ENCODE measurements around the gene RHOH. TPM values are rescaled to one million over a fixed set of nuclear protein-coding genes. Genes with fewer than 3 reads are reported as not detected.

The RHOH gene
- total RNA-seq, 1 donor from 2014 or later: 0.29 TPM

GRCh38 chr4:40201898-40202297 is 5.1 kb downstream of the RHOH start:
- no peak for TF ChIP-seq CTCF (IDR thresholded peaks at IDR 0.05; ENCODE audit: unreplicated experiment)
- no peak overlapping the region for H3K4me3 Mint-ChIP-seq
- H3K36me3 Mint-ChIP-seq: no peaks in the 10 kb centered on the region
- no peak overlapping the region for H3K27ac Mint-ChIP-seq
- no peaks in the 10 kb centered on the region for H3K9me3 Mint-ChIP-seq
- DNase-seq (ENCODE audit: low spot score in 2 of 2, unreplicated experiment in 2 of 2): no peak
- no peaks in the 10 kb centered on the region for H3K27me3 Mint-ChIP-seq (ENCODE audit: low read depth)
- peaks cover 11% of the 10 kb centered on the region for H3K4me1 Mint-ChIP-seq

- TF ChIP-seq CTCF (IDR thresholded peaks at IDR 0.05; ENCODE audit: unreplicated experiment): no peak
- H3K4me1 Mint-ChIP-seq: peaks cover 11% of the 10 kb centered on the region
- H3K4me3 Mint-ChIP-seq: no peak overlapping the region
- no peak for DNase-seq (ENCODE audit: low spot score in 2 of 2, unreplicated experiment in 2 of 2)
- H3K27ac Mint-ChIP-seq: no peak overlapping the region
- no peaks in the 10 kb centered on the region for H3K27me3 Mint-ChIP-seq (ENCODE audit: low read depth)
- no peaks in the 10 kb centered on the region for H3K9me3 Mint-ChIP-seq
- H3K36me3 Mint-ChIP-seq: no peaks in the 10 kb centered on the region
Measured at GRCh38 chr4:40202474-40202873, 5.6 kb downstream of the RHOH start.

- peaks cover 9% of the 10 kb centered on the region for H3K4me1 Mint-ChIP-seq
- no peaks in the 10 kb centered on the region for H3K27me3 Mint-ChIP-seq (ENCODE audit: low read depth)
- DNase-seq (ENCODE audit: low spot score in 2 of 2, unreplicated experiment in 2 of 2): no peak
- TF ChIP-seq CTCF (IDR thresholded peaks at IDR 0.05; ENCODE audit: unreplicated experiment): no peak
- no peak overlapping the region for H3K27ac Mint-ChIP-seq
- H3K4me3 Mint-ChIP-seq: no peak overlapping the region
- H3K9me3 Mint-ChIP-seq: no peaks in the 10 kb centered on the region
- no peaks in the 10 kb centered on the region for H3K36me3 Mint-ChIP-seq
Measured at GRCh38 chr4:40204507-40205258, 7.9 kb downstream of the RHOH start.

GRCh38 chr4:40205259-40206198 is 8.7 kb downstream of the RHOH start:
- Mint-ChIP-seq H3K4me3 (no peak overlapping the region), H3K36me3 (no peaks in the 10 kb centered on the region), H3K27ac (no peak overlapping the region), H3K27me3 (ENCODE audit: low read depth) (no peaks in the 10 kb centered on the region), H3K9me3 (no peaks in the 10 kb centered on the region), H3K4me1 (peaks cover 8% of the 10 kb centered on the region)
- no peak for DNase-seq (ENCODE audit: low spot score in 2 of 2, unreplicated experiment in 2 of 2)
- no peak for TF ChIP-seq CTCF (IDR thresholded peaks at IDR 0.05; ENCODE audit: unreplicated experiment)

- H3K4me1 Mint-ChIP-seq: peaks cover 3% of the 10 kb centered on the region
- no peaks in the 10 kb centered on the region for H3K36me3 Mint-ChIP-seq
- no peak overlapping the region for H3K4me3 Mint-ChIP-seq
- H3K27ac Mint-ChIP-seq: no peak overlapping the region
- no peaks in the 10 kb centered on the region for H3K27me3 Mint-ChIP-seq (ENCODE audit: low read depth)
- H3K9me3 Mint-ChIP-seq: no peaks in the 10 kb centered on the region
- no peak for DNase-seq (ENCODE audit: low spot score in 2 of 2, unreplicated experiment in 2 of 2)
- TF ChIP-seq CTCF (IDR thresholded peaks at IDR 0.05; ENCODE audit: unreplicated experiment): no peak
Measured at GRCh38 chr4:40206426-40206825, 9.6 kb downstream of the RHOH start.
